ENCODE results near the gene CLEC14A.

CLEC14A gene

GRCh38 chr14:38248321-38249028, 7.4 kb downstream of the CLEC14A start:
- DNase-seq, result no peak

- no peak for DNase-seq
Observed at GRCh38 chr14:38243696-38244240, 12.1 kb downstream of the CLEC14A start.

- DNase-seq, result no peak
Observed at GRCh38 chr14:38238878-38239277, 17.0 kb downstream of the CLEC14A start.

- DNase-seq, result no peak
Observed at GRCh38 chr14:38238332-38238731, 17.6 kb downstream of the CLEC14A start.

GRCh38 chr14:38233218-38233617, 22.7 kb downstream of the CLEC14A start:
- no peak for DNase-seq

- DNase-seq, result no peak
Observed at GRCh38 chr14:38226366-38226765, 29.5 kb downstream of the CLEC14A start.

- no peak for DNase-seq
Observed at GRCh38 chr14:38225946-38226345, 29.9 kb downstream of the CLEC14A start.

GRCh38 chr14:38224338-38224737, 31.6 kb downstream of the CLEC14A start:
- no peak for DNase-seq

GRCh38 chr14:38221077-38221476, 34.8 kb downstream of the CLEC14A start:
- no peak for DNase-seq

GRCh38 chr14:38217553-38217952, 38.3 kb downstream of the CLEC14A start:
- DNase-seq, result no peak

GRCh38 chr14:38213001-38213400, 42.9 kb downstream of the CLEC14A start:
- no peak for DNase-seq

- no peak for DNase-seq
Observed at GRCh38 chr14:38212111-38212510, 43.8 kb downstream of the CLEC14A start.

GRCh38 chr14:38211255-38211735, 44.6 kb downstream of the CLEC14A start:
- no peak for DNase-seq

GRCh38 chr14:38210587-38211216, 45.2 kb downstream of the CLEC14A start:
- DNase-seq, result no peak

- no peak for DNase-seq
Observed at GRCh38 chr14:38209572-38210557, 46.0 kb downstream of the CLEC14A start.

GRCh38 chr14:38208618-38209562, 47.0 kb downstream of the CLEC14A start:
- DNase-seq, result no peak

- DNase-seq, result no peak
Observed at GRCh38 chr14:38207736-38208617, 47.9 kb downstream of the CLEC14A start, which contains the start of gene SSTR1. SSTR1 (plus strand) TSS chr14:38207904; CDS start chr14:38209390, 1,486 bp downstream.

GRCh38 chr14:38207377-38207735, 48.5 kb downstream of the CLEC14A start:
- DNase-seq, result no peak

GRCh38 chr14:38206689-38207376, 49.1 kb downstream of the CLEC14A start:
- no peak for DNase-seq

Data from activated CD4-positive, alpha-beta T cell treated with anti-CD3 and anti-CD28 coated beads, Interleukin-2, Interleukin-6, amounts not matched to agents 100 ng/mL and 50 ng/mL, durations not matched to agents 16 hours and 8 hours (primary cell).